ENCODE results near the gene RFLNA.

The RFLNA gene

DNA sequence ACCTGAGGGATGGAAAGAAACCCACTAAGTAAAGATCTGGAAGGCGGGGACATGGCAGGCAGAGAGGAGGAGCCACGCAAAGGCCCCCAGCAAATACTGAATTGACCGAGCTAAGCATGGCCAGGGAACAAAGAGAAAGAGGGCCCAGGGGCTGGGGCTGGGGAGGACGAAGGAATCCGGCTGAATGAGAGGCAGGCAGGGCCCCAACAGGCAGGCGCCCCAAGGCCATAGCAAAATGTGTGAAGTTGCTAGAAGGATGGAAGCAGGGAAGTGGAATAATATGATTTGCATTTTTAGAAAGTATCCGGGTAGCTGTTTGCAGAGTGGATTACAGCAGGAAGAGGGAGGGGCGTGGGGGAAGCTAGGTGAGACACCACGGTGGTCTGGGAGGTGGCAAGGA lies 49.1 kb downstream of the RFLNA start:
- TF ChIP-seq, protein P1, sequence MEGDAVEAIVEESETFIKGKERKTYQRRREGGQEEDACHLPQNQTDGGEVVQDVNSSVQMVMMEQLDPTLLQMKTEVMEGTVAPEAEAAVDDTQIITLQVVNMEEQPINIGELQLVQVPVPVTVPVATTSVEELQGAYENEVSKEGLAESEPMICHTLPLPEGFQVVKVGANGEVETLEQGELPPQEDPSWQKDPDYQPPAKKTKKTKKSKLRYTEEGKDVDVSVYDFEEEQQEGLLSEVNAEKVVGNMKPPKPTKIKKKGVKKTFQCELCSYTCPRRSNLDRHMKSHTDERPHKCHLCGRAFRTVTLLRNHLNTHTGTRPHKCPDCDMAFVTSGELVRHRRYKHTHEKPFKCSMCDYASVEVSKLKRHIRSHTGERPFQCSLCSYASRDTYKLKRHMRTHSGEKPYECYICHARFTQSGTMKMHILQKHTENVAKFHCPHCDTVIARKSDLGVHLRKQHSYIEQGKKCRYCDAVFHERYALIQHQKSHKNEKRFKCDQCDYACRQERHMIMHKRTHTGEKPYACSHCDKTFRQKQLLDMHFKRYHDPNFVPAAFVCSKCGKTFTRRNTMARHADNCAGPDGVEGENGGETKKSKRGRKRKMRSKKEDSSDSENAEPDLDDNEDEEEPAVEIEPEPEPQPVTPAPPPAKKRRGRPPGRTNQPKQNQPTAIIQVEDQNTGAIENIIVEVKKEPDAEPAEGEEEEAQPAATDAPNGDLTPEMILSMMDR (IDR thresholded peaks at IDR 0.05) = no peak
- no peak overlapping the region for H3K27ac ChIP-seq
- DNase-seq (ENCODE audit: low spot score) = no peak
- no peak overlapping the region for H3K4me3 ChIP-seq

DNA sequence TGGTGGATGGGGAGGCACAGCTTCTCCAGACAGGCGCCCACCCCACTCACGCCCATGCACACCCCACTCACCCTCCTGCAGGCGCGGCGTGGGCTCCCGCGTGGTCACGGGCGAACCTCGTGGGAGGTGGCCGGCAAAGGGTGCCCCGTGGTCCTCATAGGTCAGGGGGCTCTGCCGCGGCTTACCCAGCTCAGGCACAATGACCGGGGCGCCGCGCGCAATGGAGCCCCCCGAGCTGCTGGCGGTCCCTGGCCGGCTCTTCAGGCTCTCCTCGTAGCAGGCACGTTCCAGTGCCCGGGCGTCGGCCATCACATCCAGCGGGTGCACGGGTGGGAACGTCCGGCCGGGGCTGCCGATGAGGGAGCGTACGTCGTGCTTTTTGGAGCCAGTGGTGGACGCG lies 49.6 kb downstream of the RFLNA start:
- DNase-seq (ENCODE audit: low spot score) = no peak

DNA sequence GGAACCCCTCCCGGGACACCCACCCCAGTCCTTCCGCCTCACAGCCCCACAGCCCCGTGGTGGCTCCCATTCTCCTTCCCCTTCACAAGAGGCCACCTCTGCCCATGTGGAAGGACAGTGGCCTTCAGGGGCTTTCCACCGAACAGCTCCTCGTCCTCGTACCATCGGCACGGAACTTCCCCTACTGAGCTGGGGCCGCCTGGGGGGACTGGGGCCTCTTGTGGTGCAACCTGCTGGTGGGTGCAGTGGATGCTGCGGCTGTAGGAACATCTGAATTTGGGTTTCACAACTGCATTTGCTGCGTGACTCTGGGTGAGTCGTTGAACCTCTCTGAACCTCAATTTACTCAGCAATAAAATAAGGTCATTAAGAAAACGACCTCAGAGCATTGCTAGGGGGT lies 50.9 kb downstream of the RFLNA start:
- DNase-seq (ENCODE audit: low spot score) = no peak
- TF ChIP-seq, protein P1 (IDR thresholded peaks at IDR 0.05) = no peak
- no peak overlapping the region for H3K4me3 ChIP-seq
- no peak overlapping the region for H3K27ac ChIP-seq

More for the DNA sequence above, 49.6 kb downstream of the RFLNA start:
- H3K4me3 ChIP-seq = no peak overlapping the region
- H3K27ac ChIP-seq = no peak overlapping the region
- TF ChIP-seq, protein P1 (IDR thresholded peaks at IDR 0.05) = no peak

DNA sequence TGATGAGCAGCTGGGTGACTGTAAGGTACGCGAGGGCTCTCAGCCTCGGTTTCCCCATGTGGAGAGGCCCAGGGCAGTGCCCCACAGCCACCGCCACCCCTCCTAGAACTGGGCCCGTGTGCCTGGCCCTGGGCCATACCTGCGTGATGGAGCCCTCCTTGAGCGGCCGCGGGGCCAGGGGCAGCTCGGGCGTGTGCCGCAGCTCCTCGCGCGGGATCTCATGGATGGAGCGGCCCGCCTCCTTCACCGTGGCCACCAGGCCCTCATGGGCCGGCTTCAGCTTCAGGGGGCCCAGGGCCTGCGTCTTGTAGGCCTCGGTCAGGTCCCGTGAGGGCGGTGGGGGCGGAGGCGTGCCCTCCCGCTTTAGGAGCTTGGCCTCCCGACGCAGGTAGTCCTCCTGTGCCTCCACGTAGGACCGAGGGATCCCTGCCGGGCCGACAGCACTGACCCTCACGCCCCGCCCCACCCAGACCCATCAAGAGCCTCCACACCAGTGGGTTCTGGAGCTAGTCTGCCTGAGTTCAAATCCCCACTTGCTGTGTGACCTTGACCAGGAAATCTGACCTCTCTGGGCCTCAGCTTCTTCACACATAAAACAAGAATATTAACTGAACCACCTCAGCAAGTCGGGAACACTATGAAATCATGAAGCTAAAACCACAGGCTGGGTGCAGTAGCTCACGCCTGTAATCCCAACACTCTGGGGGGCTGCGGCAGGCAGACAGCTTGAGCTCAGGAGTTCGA lies 51.7 kb downstream of the RFLNA start:
- DNase-seq (ENCODE audit: low spot score) = no peak

DNA sequence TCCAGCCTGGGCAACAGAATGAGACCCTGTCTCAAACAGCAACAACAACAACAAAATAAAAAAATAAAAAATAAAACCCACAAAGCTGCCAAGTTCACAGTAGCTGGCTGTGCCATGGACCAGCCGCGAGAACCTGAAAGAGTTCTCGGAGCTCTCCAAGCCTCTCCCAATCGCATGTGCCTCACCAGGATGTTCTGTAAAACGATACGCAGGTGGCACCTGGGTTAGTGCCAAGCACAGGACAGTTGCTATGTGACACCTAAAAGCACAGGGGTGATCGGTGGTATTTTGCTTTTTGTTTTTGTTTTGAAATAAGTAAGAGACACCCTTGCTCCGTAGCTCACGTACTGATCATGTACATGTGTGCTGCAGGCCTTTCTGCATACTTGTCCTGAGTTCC lies 52.4 kb downstream of the RFLNA start:
- H3K27ac ChIP-seq = no peak overlapping the region
- TF ChIP-seq, protein P1 (IDR thresholded peaks at IDR 0.05) = no peak
- no peak overlapping the region for H3K4me3 ChIP-seq
- no peak for DNase-seq (ENCODE audit: low spot score)

More for the DNA sequence above, 51.7 kb downstream of the RFLNA start:
- TF ChIP-seq, protein P1 (IDR thresholded peaks at IDR 0.05) = no peak
- no peak overlapping the region for H3K27ac ChIP-seq
- H3K4me3 ChIP-seq = no peak overlapping the region

DNA sequence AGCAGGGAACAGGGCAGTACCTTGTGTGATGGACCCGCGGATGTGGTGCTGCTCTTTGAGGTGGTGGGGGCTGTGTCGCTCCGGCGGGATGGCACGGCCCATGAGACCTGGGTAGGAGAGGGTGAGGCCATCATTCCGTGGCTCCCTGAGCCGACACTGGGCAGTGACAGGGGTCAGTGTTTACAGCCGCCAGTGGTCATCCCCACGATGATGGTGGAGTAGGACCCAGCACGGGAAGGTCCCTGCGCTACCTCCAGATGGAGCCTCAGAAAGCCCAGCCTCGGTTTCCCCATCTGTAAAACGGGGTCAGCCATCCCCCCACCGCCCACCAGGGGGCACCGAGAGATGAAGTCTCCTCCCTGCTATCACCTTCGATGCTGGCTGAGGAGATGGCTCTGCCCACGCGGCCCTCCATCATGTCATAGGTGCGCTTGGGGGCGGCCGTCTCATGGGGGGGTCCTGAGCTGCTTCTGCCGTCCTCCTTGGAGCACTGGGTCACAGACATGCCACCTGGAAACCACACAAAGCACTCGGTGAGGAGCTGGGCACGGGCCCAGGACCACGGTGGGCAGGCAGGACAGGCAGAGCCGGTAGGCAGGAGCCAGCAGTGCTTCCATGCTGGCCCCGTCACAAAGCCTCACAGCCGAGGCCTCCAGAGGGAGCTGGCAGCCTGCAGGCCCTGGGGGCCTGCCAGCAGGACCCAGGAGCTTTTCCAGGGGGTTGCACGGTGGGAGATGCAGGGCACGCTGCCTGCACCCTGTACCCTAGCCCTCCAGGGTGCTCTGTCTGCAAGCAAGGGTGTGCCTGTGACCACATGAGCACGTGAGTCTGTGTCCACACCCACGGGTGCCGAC lies 53.1 kb downstream of the RFLNA start:
- DNase-seq (ENCODE audit: low spot score) = no peak
- Histone ChIP-seq H3K4me3 (no peak overlapping the region), H3K27ac (no peak overlapping the region)
- TF ChIP-seq, protein P1 (IDR thresholded peaks at IDR 0.05) = peak; percentile 28

Measured in coronary artery (tissue), 2 donors.